Ishikawa (cell line): ENCODE measurements around the gene RABL3.

Experiments
- CEBPB ChIP-seq: IDR thresholded peaks from 2 replicates; pipeline ENCODE4 v1.6.1; 2012
- ZBTB7A ChIP-seq: IDR thresholded peaks from 2 replicates; pipeline ENCODE4 v1.6.1; 2012; ENCODE audit warnings: low read depth

GRCh38 chr3:120636795-120637401 is 105.4 kb downstream of the RABL3 start:
- TF ChIP-seq CEBPB (no peak), ZBTB7A (no peak)
